RKO (cell line): ENCODE data around the gene ERBIN.
"Not testable (repeated sequence)": the region's sequence is repeated elsewhere in the genome, so short reads cannot be mapped to it uniquely, and the experiment has no call there.

Experiments
- DNase-seq: peaks from one replicate; pipeline ENCODE4 v3.0.0-alpha.2; 2016; ENCODE audit warnings: low spot score

ERBIN gene

GRCh38 chr5:65916066-65916465 is 10.3 kb upstream of the ERBIN start:
- no peak for DNase-seq

- no peak for DNase-seq
Observed at GRCh38 chr5:65916636-65917035, 9.7 kb upstream of the ERBIN start.

GRCh38 chr5:65919773-65920172 is 6.6 kb upstream of the ERBIN start:
- DNase-seq: no peak

- no peak for DNase-seq
Observed at GRCh38 chr5:65923339-65923738, 3.0 kb upstream of the ERBIN start.

- DNase-seq: peak; percentile 53
Observed at GRCh38 chr5:65924366-65925043, 1.9 kb upstream of the ERBIN start.

GRCh38 chr5:65925044-65925600 is 1.3 kb upstream of the ERBIN start:
- peak; percentile 73 for DNase-seq

GRCh38 chr5:65925601-65926275 is 637 bp upstream of the ERBIN start:
- DNase-seq: peak; percentile 87

- DNase-seq: peak; percentile 52
Observed at GRCh38 chr5:65926893-65927292, 518 bp downstream of the ERBIN start.

GRCh38 chr5:65927503-65928321 is 1.3 kb downstream of the ERBIN start:
- peak; percentile 89 for DNase-seq

- peak; percentile 61 for DNase-seq
Observed at GRCh38 chr5:65928322-65928752, 2.0 kb downstream of the ERBIN start.

- peak; percentile 15 for DNase-seq
Observed at GRCh38 chr5:65928860-65929259, 2.5 kb downstream of the ERBIN start.

- DNase-seq: no peak
Observed at GRCh38 chr5:65932676-65933075, 6.3 kb downstream of the ERBIN start.

- no peak for DNase-seq
Observed at GRCh38 chr5:65933295-65933694, 6.9 kb downstream of the ERBIN start.

GRCh38 chr5:65938256-65938655 is 11.9 kb downstream of the ERBIN start:
- no peak for DNase-seq

- no peak for DNase-seq
Observed at GRCh38 chr5:65943771-65944170, 17.4 kb downstream of the ERBIN start.

- DNase-seq: no peak
Observed at GRCh38 chr5:65946198-65946745, 19.9 kb downstream of the ERBIN start.

- no peak for DNase-seq
Observed at GRCh38 chr5:65948115-65948747, 21.9 kb downstream of the ERBIN start.

- DNase-seq: no peak
Observed at GRCh38 chr5:65951330-65951729, 25.0 kb downstream of the ERBIN start.

- no peak for DNase-seq
Observed at GRCh38 chr5:65952259-65952658, 25.9 kb downstream of the ERBIN start.

GRCh38 chr5:65954200-65954599 is 27.8 kb downstream of the ERBIN start:
- no peak for DNase-seq

- no peak for DNase-seq
Observed at GRCh38 chr5:65955746-65956145, 29.4 kb downstream of the ERBIN start.

GRCh38 chr5:65957703-65958102 is 31.3 kb downstream of the ERBIN start:
- DNase-seq: not testable (repeated sequence)
